Pulmonary artery endothelial cell (primary cell): ENCODE measurements around the gene LAMC3. TPM values are rescaled to one million over a fixed set of nuclear protein-coding genes. Genes with fewer than 3 reads are reported as not detected.
"Not testable (repeated sequence)": the region's sequence is repeated elsewhere in the genome, so short reads cannot be mapped to it uniquely, and the experiment has no call there.

Experiments
- DNase-seq: peaks from one replicate; pipeline ENCODE4 v3.0.0-alpha.2; 2011; ENCODE audit warnings: low read depth, low spot score
- total RNA-seq: library from RNA; depleted of rRNA; stranded (reverse); fragments of >200 nt; gene quantifications from 2 replicates; pipeline ENCODE4 v1.2.3, GENCODE V29; 2014

Gene LAMC3
- total RNA-seq, 1 donor from 2014 or later = not detected

DNA sequence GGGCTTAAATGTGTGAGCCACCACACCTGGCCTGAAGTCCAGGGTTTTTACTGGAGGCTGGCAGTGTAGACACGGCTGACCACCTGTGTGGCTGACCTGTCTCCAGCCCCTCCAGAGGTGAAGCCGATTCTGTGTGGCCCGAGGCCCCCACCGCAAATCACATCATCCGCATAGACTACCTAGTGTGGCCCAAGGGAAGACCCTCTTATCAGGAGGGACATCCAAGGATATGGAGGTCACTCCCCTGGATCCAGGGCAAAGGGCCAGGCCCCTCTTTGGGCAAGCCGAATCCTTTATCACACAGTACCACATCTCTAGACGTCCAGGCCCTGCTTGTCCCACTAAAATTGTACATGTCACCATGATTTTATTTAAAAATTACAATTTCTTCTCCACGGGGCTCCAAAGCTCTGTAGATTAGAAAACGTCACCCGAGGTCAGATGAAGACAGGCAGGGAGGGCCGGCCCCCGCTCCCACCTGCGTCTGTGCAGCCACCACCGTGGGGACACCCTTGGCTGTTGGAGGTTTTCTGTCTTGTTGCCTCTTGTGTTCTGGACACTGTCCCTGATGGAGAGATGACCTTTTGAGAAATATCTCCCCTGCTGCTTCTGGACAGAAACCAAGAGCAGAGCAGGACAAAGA, 20.1 kb downstream of the LAMC3 start:
- DNase-seq = no peak

DNA sequence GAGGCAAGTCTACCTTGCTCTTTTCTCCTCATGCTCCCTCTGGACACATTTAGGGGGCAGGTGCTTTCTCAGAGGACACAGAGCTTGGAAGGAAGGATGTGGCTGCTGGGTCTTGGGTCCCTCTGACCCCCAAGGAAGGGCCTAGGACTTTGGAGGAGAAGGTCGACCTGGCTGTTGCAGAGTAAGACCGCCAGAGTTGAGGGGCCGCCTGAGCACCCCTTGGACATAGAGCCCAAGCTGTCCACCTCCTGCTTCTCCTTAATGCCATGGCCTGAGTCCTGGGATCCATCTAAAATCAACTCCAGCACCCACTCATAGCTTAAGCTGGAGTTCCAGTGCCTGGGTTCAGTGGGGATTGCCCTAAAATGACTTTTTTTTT, 20.6 kb downstream of the LAMC3 start:
- DNase-seq = no peak

DNA sequence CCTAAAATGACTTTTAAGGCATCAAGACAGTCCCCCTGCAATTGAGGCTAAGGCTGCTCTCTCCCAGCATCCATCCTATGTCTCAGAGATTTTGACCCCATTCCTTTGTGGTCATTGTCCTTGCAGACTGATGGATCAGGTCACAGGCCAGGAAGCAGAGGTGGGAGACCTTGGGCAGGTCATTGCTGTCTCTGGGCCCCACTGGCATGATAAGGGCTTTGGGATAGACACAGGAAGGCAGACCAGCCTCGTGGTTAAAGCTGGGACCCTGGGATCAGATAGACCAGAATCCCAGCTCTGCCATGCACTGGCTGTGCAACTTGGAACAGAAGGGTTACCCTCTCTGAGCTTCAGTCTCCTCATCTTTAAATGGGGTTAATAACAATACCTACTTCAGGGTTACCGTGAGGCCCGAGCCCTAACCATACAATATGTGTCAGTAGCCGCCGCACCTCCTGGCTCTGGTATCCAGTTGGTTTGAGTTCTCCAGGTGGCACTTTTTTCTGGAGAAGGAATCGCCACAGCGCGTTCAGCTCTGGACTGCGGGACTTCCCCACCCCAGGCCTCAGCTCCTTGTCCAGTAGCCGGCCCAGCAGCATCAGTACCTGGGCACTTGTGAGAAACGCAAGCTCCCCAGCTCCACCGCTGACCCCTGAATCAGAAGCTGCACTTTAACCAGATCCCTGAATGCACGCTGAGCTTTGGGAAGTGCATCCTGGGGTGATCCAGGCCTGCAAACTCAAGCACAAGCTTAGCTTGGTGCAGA, 21.4 kb downstream of the LAMC3 start:
- DNase-seq = no peak

DNA sequence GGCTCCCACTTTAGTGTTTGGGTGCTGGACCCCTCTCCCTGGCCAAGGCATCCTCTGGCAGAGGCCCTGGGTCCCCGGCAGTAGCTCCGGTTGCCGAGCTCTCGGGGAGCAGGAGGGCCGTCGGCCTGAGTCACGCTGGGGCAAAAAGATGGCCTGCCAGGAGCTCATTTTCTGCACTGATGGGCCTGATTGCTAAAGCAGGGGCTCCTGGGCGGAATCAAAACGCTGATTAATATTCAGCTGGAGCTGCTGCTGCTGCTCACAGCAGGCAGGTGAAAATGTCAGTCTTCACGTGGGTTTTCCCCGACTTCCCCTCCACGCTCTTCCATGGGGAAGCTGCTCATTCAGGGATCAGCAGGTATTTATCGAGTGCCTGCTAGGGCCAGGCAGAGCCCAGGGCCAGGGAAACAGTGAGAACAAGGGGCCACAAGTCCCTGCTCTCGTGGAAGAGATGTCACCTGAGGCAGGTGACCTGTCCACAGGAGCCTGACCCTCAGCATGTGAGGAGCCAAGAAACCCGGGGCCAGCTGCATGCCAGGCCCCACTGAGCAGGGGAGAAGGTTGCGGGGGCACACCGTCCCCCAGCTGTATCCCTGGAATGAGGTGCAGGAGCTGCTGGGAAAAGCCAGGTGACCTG, 22.1 kb downstream of the LAMC3 start:
- DNase-seq = no peak

DNA sequence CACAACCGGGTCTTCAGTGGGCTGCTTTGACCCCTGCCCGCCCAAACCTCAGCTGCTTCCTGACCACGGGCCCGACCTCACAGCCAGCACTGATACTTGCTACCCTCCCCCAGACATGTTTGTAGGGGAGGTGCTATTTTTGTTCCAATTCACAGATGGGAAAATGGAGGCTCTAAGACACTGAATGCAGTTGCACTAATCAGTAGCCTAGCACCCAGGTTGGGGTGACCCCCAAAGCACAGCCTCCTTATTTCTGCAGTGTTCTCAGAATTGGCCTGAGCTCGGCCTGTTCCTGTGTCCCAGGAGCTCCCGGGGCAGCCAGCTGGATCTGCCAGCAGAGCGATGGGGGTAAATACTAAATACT, 22.6 kb downstream of the LAMC3 start:
- DNase-seq = no peak

DNA sequence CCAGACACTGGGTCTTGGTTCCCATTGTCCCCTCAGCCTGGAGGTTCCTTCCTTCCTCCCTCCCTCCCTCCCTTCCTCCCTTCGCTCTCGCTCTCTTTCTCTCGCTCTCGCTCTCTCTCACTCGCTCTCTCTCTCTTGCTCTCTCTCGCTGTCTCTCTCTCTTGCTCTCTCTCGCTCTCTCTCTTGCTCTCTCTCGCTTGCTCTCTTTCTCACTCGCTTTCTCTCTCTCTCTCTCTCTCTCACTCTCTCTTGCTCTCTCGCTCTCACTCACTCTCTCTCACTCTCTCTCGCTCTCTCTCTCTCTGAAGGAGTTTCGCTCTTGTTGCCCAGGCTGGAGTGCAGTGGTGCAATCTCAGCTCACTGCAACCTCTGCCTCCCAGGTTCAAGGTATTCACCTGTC, 23.4 kb downstream of the LAMC3 start:
- DNase-seq = no peak

DNA sequence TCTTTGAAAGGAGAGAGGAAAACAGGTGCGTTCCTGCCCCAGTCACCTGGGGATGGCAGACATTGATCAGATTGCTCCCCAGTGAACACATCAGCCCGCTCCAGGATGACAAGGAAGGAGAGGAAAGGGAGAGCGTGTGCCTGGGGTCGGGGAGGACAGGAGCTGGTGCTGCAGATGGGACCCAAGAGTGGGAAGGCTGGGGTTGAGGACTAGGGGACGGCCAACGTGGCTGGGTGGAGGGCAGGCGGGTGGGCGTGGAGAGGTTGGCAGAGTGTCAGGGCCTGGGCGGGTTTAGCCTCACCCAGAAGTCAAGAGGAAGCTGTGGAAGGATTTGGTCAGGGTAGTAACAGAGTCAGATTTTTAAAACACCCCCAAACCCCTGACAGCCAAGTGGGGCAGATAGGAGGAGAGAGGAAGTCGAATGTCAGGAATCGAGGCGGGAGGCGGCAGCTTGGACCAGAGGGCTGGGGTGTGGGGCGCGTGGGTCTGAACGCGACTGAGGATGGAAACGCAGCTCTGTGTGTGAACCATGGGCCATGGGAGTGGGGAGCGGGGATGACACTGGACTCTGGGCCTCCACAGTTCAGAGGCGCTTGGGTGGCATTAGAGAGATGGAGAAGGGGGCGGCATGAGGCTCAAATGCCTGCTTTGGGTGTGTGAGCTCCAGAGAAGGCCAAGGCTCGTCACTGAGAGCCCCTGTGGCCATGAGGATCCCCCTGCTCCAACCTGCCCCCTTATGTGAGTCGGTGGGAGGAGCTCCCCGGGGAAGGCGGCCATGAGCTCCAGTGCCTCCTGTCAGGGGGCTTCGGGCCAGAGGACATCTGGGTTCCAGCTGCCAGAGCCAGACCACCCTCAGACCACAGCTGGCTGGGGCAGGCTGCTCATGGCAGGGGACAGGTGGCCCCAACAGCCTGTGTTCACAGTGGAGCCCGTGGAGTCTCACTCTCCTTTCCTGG, 24.6 kb downstream of the LAMC3 start:
- DNase-seq = no peak

DNA sequence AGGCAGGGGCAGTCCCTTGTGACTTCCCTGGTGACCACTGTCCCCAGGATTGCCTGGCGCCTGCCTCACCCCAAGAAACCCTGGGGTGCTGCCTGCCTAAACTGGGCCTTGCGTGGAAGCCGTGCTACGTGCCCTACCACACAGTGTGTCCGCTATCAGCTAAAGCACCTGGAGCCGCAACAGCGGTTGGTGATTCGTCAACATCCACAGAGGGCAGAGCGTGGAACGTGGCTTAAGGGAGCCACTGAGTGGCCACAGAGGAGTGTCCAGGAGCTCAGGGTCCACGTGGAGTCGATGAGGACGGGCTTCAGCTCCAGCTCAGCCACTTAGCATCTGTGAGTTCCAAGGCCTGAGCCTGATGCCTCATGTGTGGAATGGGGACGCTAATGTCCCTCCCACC, 25.3 kb downstream of the LAMC3 start:
- DNase-seq = no peak

DNA sequence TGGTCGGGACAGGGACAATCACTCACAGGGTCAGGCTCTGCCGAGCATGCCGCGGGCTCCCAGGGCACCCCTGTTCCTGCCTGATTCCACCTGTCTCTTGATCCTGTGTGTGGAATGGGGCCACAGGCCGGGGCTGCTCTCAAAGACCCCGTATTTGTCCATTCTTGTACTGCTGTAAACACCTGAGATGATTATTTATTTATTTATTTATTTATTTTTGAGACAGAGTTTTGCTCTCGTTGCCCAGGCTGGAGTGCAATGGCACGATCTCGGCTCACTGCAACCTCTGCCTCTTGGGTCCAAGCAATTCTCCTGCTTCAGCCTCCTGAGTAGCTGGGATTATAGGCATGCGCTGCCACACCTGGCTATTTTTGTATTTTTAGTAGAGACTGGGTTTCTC, 25.8 kb downstream of the LAMC3 start:
- not testable (repeated sequence) for DNase-seq

DNA sequence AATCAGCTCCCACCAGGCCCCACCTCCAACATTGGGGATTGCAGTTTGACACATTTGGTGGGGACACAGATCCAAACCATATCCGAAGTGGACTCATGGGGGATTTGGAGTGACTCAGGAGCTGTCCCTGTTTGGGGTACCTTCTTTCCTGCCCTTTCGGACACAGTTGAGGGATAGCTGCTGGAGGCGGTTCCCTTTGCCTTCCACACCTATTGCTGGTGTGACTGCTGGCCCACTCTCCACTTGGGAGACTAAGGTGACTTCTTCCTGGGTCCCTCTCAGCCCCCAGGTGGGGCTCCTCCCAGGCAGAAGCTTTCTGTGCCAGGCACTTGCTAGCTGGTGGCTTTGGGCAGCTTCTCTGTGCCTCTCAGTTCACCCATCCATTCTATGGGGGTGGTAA, 26.6 kb downstream of the LAMC3 start:
- DNase-seq = no peak

DNA sequence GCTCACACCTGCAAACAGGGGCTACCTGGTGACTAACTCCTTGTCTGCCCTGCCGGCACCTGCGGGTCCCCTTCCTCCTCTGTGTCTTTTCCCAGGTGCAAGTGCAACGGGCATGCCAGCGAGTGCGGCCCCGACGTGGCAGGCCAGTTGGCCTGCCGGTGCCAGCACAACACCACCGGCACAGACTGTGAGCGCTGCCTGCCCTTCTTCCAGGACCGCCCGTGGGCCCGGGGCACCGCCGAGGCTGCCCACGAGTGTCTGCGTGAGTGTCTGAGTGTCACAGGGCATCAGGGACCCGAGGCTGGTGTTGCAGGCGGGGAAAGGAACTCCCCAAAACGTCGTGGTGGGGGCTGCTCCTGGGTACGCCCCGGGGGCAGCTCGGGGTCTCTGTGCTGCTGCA, 27.1 kb downstream of the LAMC3 start:
- DNase-seq = no peak

DNA sequence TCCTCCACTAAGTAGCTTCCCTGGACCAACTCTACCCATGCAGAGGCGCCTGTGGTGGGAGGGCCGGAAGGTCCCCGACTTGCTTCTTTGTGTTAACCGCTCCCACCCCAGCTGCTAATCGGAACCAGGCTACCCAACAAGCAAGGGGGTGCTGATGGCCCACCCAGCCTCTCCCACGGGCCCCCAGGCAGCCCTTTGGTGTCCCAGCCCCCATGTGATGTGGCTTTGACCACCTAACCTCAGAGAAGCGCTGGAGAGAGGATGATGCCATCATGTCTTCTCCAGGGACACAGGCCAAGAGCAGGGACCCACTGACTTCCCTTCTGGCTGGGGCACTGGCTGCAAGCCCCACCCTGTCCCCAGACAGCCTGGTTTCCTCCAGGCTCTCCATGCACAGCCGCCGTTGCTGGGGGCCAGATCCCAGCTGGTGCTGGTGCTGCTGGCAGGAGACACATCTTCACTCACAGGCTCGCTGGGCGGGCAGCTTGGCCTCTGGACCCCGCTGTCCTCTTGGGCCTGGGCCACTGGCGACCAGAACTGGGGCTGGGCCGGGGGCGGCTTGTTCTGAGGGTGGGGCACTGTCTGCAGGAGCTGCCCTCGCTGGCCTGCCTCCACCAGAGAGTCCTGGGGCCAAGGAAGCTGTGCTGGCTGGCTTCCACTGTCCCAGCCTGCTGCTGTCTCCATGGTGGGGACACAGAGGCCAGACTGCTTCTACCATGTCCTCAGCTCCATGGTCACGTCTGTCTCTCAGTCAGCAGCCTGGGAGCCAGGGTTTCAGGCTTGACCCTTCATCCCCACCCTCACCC, 27.8 kb downstream of the LAMC3 start:
- no peak for DNase-seq

DNA sequence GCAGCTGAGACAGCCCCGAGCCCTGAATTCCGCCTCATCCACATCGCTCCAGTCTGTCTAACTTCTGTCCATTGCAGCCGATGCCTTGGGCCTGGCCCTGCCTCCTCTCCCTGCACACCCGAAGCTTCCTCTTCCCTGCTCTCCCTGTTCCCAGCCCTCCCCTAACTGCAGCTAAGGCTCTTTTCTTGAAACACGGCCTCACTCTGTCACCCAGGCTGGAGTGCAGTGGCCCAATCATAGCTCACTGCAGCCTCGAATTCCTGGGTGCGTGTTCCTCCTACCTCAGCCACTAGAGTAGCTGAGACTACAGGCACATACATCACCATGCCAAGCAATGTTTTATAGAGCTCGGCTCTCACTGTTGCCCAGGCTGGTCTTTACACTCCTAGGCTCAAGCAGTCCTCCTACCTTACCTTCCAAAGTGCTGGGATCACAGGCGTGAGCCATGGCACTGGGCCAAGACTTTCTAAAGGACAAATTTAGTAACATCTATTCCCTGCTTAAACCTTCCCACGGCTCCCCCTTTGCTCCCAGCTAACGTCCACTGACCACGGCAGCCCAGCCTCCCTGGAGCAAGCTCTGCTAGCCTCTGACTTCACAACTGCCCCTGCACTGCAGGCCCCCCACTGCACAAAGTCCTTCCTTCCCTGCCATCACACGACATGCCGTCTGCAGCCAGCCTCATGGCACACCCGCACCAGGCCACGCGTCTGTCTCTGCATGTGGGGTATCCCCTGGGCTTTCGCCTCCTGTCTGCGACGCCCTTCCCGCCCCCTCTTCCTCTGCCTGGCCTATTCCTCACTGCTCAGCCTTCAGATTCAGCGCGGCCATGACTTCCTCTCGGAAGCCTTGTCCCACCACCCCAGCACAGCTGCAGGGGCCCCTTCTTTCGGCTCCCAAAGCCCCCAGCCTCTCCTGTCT, 28.6 kb downstream of the LAMC3 start:
- no peak for DNase-seq

DNA sequence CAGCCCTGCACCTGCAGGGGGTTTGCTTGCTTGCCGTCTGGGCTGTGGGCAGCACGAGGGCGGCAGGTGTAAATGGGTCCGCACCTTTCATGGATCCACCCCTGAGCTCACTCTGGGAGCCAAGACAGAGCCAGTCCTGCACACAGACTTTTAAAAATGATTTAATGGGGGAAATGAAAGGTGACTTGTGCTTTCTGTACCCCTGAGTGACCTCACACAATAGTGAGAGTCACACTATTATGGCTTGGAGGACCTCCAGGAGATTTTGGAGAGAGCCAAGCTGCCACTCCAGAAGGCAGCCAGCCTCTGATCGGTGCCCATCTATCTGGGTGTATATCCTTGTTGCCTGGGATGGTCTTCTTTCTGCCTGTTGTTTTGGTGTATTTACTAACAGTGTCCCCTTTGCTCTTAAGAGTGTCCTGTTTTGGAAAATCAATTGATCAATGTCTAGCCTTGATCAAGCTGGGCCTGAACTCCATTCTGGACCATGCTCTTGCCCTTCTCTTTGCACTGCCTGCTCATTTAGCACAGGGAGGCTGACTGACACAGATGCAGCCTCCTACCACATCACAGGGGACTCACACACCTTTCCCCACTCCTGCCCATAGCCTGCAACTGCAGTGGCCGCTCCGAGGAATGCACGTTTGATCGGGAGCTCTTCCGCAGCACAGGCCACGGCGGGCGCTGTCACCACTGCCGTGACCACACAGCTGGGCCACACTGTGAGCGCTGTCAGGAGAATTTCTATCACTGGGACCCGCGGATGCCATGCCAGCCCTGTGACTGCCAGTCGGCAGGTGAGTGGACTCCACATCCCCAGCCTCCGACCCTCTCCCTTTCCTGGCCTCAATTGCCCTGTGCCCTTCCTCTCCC, 29.5 kb downstream of the LAMC3 start:
- no peak for DNase-seq

DNA sequence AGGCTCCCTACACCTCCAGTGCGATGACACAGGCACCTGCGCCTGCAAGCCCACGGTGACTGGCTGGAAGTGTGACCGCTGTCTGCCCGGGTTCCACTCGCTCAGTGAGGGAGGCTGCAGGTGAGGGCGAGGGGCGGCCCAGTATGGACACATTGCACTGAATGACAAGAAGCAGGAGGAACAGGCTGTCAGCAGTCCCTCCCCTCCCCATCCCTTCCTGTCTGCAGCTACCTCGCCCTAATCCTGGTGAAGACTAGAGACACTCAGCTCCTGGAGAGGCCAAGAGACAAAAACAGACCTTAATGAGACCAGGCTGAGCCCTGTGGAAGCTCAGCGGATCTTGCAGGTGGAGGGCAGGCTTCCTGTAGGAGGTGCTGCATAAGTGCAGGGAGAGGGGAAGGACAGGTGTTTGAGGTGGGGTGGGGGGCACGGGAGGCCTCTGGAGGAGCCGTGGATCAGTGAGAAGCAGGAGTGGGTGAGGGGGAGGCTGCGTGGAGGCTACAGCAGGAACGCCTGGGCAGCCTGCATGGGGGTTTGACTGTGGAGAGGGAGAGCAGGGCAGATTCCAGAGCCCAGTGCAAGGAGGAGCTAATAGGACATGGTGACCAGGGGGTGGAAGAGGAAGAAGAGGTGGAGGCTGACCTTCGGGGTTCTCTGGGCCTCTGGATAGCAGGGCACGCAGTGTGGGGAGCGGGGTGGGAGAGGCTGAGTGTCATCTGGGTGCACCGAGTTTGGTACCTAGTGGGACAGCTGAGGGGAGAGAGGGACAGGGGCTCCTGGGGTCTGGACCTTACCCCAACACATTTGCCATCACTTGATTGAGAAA, 30.4 kb downstream of the LAMC3 start:
- DNase-seq = no peak

DNA sequence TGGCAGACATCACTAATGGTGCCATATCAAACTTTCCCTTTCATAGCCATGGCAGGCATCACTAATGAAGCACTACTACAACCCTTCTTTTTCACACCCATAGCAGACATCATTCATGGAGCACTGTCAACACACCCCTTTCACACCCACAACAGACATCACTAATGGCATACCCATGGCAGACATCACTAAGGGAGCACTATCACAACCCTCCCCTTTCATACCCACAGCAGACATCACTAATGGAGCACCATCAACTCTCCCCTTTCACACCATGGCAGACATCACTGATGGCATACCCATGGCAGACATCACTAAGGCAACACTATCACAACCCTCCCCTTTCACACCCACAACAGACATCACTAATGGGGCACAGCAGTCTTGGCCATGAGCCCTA, 33.7 kb downstream of the LAMC3 start:
- no peak for DNase-seq

DNA sequence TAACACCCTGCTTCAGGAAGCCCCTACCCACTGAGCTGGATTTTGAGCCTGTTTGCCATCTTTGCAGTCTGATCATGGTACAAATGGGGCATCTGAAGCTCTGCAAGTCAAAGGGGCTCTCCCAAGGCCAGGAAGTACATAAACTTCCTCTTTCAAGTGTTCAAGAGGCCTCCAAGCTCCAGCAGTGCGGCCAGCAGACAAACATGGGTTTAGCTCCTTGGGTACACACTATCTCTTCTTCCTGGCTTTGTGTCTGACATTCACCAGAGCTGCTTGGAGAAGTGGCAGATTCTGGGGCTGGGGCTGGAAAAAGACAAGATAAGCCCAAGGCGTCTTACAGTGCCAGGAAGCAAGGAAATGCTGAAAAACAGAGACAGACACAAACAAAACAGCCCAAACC, 34.1 kb downstream of the LAMC3 start:
- no peak for DNase-seq

DNA sequence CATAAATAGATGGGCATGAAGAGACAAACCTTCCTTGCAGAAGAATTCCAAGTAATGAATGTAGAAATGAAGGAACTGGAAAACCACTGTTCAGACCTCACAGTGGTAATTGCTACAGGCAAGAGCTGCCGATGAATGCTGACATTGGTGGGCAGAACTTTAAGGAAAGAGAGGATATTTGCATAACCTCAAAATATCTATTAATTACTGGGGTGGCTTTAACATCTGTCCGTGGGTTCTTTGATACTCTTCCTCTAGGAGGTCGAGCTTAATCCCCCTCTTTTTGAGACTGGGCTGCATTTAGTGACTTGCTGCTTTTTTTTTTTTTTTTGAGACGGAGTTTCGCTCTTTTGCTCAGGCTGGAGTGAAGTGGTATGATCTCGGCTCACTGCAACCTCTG, 34.7 kb downstream of the LAMC3 start:
- no peak for DNase-seq
